ENCODE results near the gene NASP.

The NASP gene

GRCh38 chr1:45667321-45668111 is 83.7 kb downstream of the NASP start:
- DNase-seq (ENCODE audit: low spot score) = no peak

All from cerebellar cortex (tissue), 1 donor.